Limb (tissue), 2 donors: ENCODE data around the gene ASIC2.

ENCODE experiments used
- DNase-seq, 2 donors: peaks; one replicate each; pipeline ENCODE4 v3.0.0-alpha.2; 2016; ENCODE audit errors: extremely low spot score in 2 of 2

Gene ASIC2

GRCh38 chr17:33073416-33073815 lies 219.7 kb downstream of the ASIC2 start:
- DNase-seq, result no peak

- DNase-seq, result no peak
Measured at GRCh38 chr17:33072421-33073161, 220.5 kb downstream of the ASIC2 start.

GRCh38 chr17:33071656-33072055 lies 221.4 kb downstream of the ASIC2 start:
- DNase-seq, result no peak

- DNase-seq, result no peak
Measured at GRCh38 chr17:33057564-33057963, 235.5 kb downstream of the ASIC2 start.

- no peak for DNase-seq
Measured at GRCh38 chr17:33056399-33057146, 236.5 kb downstream of the ASIC2 start.

GRCh38 chr17:33055746-33056145 lies 237.3 kb downstream of the ASIC2 start:
- DNase-seq, result no peak

- DNase-seq, result no peak
Measured at GRCh38 chr17:33055171-33055611, 237.9 kb downstream of the ASIC2 start.

GRCh38 chr17:33054412-33054811 lies 238.7 kb downstream of the ASIC2 start:
- no peak for DNase-seq

GRCh38 chr17:33053676-33054075 lies 239.4 kb downstream of the ASIC2 start:
- DNase-seq, result no peak

GRCh38 chr17:33052856-33053255 lies 240.2 kb downstream of the ASIC2 start:
- no peak for DNase-seq

GRCh38 chr17:33050611-33051140 lies 242.4 kb downstream of the ASIC2 start:
- no peak for DNase-seq

GRCh38 chr17:33049781-33050414 lies 243.2 kb downstream of the ASIC2 start:
- DNase-seq, result no peak

- DNase-seq, result no peak
Measured at GRCh38 chr17:33046361-33047255, 246.5 kb downstream of the ASIC2 start.

GRCh38 chr17:33045216-33045615 lies 247.9 kb downstream of the ASIC2 start:
- no peak for DNase-seq

- DNase-seq, result no peak
Measured at GRCh38 chr17:33044771-33045170, 248.3 kb downstream of the ASIC2 start.

GRCh38 chr17:33040461-33040860 lies 252.6 kb downstream of the ASIC2 start:
- no peak for DNase-seq

- DNase-seq, result no peak
Measured at GRCh38 chr17:33039874-33040273, 253.2 kb downstream of the ASIC2 start.

- peak in 1 of 2 donors; percentile 67 for DNase-seq
Measured at GRCh38 chr17:33038740-33039139, 254.4 kb downstream of the ASIC2 start.

- no peak for DNase-seq
Measured at GRCh38 chr17:33033176-33033575, 259.9 kb downstream of the ASIC2 start.

GRCh38 chr17:33028778-33029177 lies 264.3 kb downstream of the ASIC2 start:
- DNase-seq, result no peak

- no peak for DNase-seq
Measured at GRCh38 chr17:33028061-33028460, 265.0 kb downstream of the ASIC2 start.
